ENCODE results near the gene PPARG.

DNA sequence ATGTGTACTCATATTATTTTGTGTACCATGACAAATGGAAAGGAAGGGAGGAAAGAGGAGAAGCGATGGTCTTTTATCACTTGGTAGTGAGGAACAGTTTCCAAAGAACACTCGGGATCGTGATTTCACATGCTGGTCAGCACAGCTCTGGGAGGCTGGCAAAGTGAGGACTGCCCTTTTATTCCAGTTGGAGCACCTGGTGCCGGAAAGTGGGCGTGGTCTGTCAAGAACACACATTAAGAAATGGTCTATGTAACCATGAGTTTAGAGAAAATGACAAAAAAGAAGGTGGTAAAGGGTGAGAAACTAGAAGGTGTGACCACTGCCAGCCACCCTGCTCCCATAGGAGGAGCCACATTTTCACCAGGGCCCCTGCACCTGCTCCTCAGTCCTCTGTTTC lies 188.4 kb downstream of the PPARG start:
- TF ChIP-seq, protein P1, sequence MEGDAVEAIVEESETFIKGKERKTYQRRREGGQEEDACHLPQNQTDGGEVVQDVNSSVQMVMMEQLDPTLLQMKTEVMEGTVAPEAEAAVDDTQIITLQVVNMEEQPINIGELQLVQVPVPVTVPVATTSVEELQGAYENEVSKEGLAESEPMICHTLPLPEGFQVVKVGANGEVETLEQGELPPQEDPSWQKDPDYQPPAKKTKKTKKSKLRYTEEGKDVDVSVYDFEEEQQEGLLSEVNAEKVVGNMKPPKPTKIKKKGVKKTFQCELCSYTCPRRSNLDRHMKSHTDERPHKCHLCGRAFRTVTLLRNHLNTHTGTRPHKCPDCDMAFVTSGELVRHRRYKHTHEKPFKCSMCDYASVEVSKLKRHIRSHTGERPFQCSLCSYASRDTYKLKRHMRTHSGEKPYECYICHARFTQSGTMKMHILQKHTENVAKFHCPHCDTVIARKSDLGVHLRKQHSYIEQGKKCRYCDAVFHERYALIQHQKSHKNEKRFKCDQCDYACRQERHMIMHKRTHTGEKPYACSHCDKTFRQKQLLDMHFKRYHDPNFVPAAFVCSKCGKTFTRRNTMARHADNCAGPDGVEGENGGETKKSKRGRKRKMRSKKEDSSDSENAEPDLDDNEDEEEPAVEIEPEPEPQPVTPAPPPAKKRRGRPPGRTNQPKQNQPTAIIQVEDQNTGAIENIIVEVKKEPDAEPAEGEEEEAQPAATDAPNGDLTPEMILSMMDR (IDR thresholded peaks at IDR 0.05; ENCODE audit: low read depth, low read length, poor library complexity, severe bottlenecking), result no peak
- TF ChIP-seq EZH2phosphoT487 (IDR thresholded peaks at IDR 0.05; ENCODE audit: borderline replicate concordance, low read length), result no peak

Measured in DOHH2 (cell line).